SU-DHL-6 (cell line): ENCODE measurements around the gene C14orf93.

Source experiments
- CTCF ChIP-seq: fragments of 200-600 bp; sonication (generic); IDR thresholded peaks from one replicate; pipeline ENCODE4 v1.5.1; 2017; ENCODE audit warnings: antibody characterized with exemption, mild to moderate bottlenecking, low read length, moderate library complexity; ENCODE audit not compliant: insufficient read depth, poor library complexity, severe bottlenecking
- EZH2phosphoT487 ChIP-seq: fragments of 200-600 bp; sonication (generic), shearing (Covaris generic); conservative IDR thresholded peaks from 2 replicates; pipeline ENCODE4 v1.6.1; 2018; ENCODE audit warnings: mild to moderate bottlenecking, antibody characterized with exemption, low read length, moderate library complexity, mixed read lengths

DNA sequence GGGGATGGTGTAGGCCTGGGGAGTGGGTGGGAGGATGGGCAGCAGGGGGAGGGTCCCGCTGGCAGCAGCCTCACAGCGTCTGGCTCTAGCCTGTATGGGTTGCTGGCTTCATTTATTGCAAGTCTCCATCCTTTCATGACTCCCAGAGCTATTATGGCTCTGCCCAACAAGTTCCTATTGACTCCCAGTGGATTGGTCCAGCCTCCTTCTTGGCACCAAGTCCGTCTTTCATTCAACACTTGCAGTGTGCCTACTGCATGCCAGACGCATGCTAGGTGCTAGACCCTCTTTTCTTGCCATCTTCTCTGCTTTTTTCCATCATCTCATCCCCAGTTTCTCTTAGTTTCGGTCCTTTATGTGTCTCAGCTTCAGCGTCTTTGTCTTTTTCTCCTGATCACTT lies 33.2 kb upstream of the C14orf93 start:
- TF ChIP-seq CTCF, result no peak
- TF ChIP-seq EZH2phosphoT487, result no peak
